ENCODE results near the gene SUN5. TPM values are rescaled to one million over a fixed set of nuclear protein-coding genes. Genes with fewer than 3 reads are reported as not detected.
A peak's percentile ranks its signal among the peaks of the same experiment; 100 is the strongest.

Gene SUN5
- total and polyA plus RNA-seq, 5 donors from 2014 or later: not detected

GRCh38 chr20:33024609-33025317 is 20.5 kb upstream of the SUN5 start:
- H3K27me3 ChIP-seq (ENCODE audit: control insufficient read depth, insufficient read depth, low read length): no peaks in the 10 kb centered on the region
- no peak for DNase-seq
- no peaks in the 10 kb centered on the region for H3K9me3 Mint-ChIP-seq
- no peak for ATAC-seq (ENCODE audit: low read depth in 2 of 2)
- no peaks in the 10 kb centered on the region for H3K9me3 ChIP-seq (ENCODE audit: control insufficient read depth in 2 of 2, low read length in 2 of 2)
- no peaks in the 10 kb centered on the region for H3K4me1 ChIP-seq (ENCODE audit: control insufficient read depth, insufficient read depth, low read length, poor library complexity, severe bottlenecking)
- H3K36me3 Mint-ChIP-seq: no peaks in the 10 kb centered on the region
- no peaks in the 10 kb centered on the region for H3K27me3 Mint-ChIP-seq
- peaks cover 0 to 3% (median 0%) of the 10 kb centered on the region in 4 donors for H3K4me1 Mint-ChIP-seq
- no peak overlapping the region for H3K27ac Mint-ChIP-seq
- H3K27ac ChIP-seq (ENCODE audit: insufficient read depth, low read length, poor library complexity, severe bottlenecking): no peak overlapping the region
- no peak overlapping the region for H3K4me3 Mint-ChIP-seq
- H3K4me3 ChIP-seq (ENCODE audit: low read depth, low read length): no peak overlapping the region
- H3K36me3 ChIP-seq (ENCODE audit: control insufficient read depth, insufficient read depth, low read length): no peaks in the 10 kb centered on the region

GRCh38 chr20:33024243-33024560 is 20.0 kb upstream of the SUN5 start:
- Histone ChIP-seq H3K4me1 (ENCODE audit: control insufficient read depth, insufficient read depth, low read length, poor library complexity, severe bottlenecking) (no peaks in the 10 kb centered on the region), H3K9me3 (ENCODE audit: control insufficient read depth in 2 of 2, low read length in 2 of 2) (no peaks in the 10 kb centered on the region), H3K36me3 (ENCODE audit: control insufficient read depth, insufficient read depth, low read length) (no peaks in the 10 kb centered on the region), H3K27me3 (ENCODE audit: control insufficient read depth, insufficient read depth, low read length) (no peaks in the 10 kb centered on the region), H3K27ac (ENCODE audit: insufficient read depth, low read length, poor library complexity, severe bottlenecking) (no peak overlapping the region), H3K4me3 (ENCODE audit: low read depth, low read length) (no peak overlapping the region)
- no peak overlapping the region for H3K4me3 Mint-ChIP-seq
- H3K36me3 Mint-ChIP-seq: no peaks in the 10 kb centered on the region
- H3K4me1 Mint-ChIP-seq: peaks cover 0 to 3% (median 0%) of the 10 kb centered on the region in 4 donors
- DNase-seq (no peak), ATAC-seq (ENCODE audit: low read depth in 2 of 2) (no peak)
- H3K9me3 Mint-ChIP-seq: no peaks in the 10 kb centered on the region
- no peak overlapping the region for H3K27ac Mint-ChIP-seq
- H3K27me3 Mint-ChIP-seq: no peaks in the 10 kb centered on the region

- DNase-seq: no peak
- H3K27ac Mint-ChIP-seq: no peak overlapping the region
These were observed 19.4 kb upstream of the SUN5 start for GRCh38 chr20:33023439-33024242.

GRCh38 chr20:33022694-33023438 is 18.6 kb upstream of the SUN5 start:
- H3K27me3 Mint-ChIP-seq: no peaks in the 10 kb centered on the region
- H3K36me3 ChIP-seq (ENCODE audit: control insufficient read depth, insufficient read depth, low read length): no peaks in the 10 kb centered on the region
- no peaks in the 10 kb centered on the region for H3K27me3 ChIP-seq (ENCODE audit: control insufficient read depth, insufficient read depth, low read length)
- no peak overlapping the region for H3K4me3 Mint-ChIP-seq
- no peak overlapping the region for H3K4me3 ChIP-seq (ENCODE audit: low read depth, low read length)
- DNase-seq: no peak
- H3K27ac Mint-ChIP-seq: no peak overlapping the region
- ATAC-seq (ENCODE audit: low read depth in 2 of 2): no peak
- no peaks in the 10 kb centered on the region for H3K9me3 Mint-ChIP-seq
- H3K4me1 Mint-ChIP-seq: peaks cover 0 to 3% (median 0%) of the 10 kb centered on the region in 4 donors
- no peaks in the 10 kb centered on the region for H3K4me1 ChIP-seq (ENCODE audit: control insufficient read depth, insufficient read depth, low read length, poor library complexity, severe bottlenecking)
- H3K9me3 ChIP-seq (ENCODE audit: control insufficient read depth in 2 of 2, low read length in 2 of 2): no peaks in the 10 kb centered on the region
- H3K36me3 Mint-ChIP-seq: no peaks in the 10 kb centered on the region
- no peak overlapping the region for H3K27ac ChIP-seq (ENCODE audit: insufficient read depth, low read length, poor library complexity, severe bottlenecking)

More at GRCh38 chr20:33023439-33024242, 19.4 kb upstream of the SUN5 start:
- Mint-ChIP-seq H3K27me3 (no peaks in the 10 kb centered on the region), H3K9me3 (no peaks in the 10 kb centered on the region), H3K36me3 (no peaks in the 10 kb centered on the region), H3K4me3 (no peak overlapping the region), H3K4me1 (peaks cover 0 to 3% (median 0%) of the 10 kb centered on the region in 4 donors)
- Histone ChIP-seq H3K9me3 (ENCODE audit: control insufficient read depth in 2 of 2, low read length in 2 of 2) (no peaks in the 10 kb centered on the region), H3K36me3 (ENCODE audit: control insufficient read depth, insufficient read depth, low read length) (no peaks in the 10 kb centered on the region), H3K4me1 (ENCODE audit: control insufficient read depth, insufficient read depth, low read length, poor library complexity, severe bottlenecking) (no peaks in the 10 kb centered on the region), H3K4me3 (ENCODE audit: low read depth, low read length) (no peak overlapping the region), H3K27ac (ENCODE audit: insufficient read depth, low read length, poor library complexity, severe bottlenecking) (no peak overlapping the region), H3K27me3 (ENCODE audit: control insufficient read depth, insufficient read depth, low read length) (no peaks in the 10 kb centered on the region)
- ATAC-seq (ENCODE audit: low read depth in 2 of 2): no peak

- ATAC-seq (ENCODE audit: low read depth in 2 of 2): no peak
- H3K4me3 Mint-ChIP-seq: no peak overlapping the region
- peaks cover 0 to 3% (median 0%) of the 10 kb centered on the region in 4 donors for H3K4me1 Mint-ChIP-seq
- peaks cover 0 to 2% (median 0%) of the 10 kb centered on the region in 7 donors for H3K9me3 Mint-ChIP-seq
- H3K4me1 ChIP-seq (ENCODE audit: control insufficient read depth, insufficient read depth, low read length, poor library complexity, severe bottlenecking): no peaks in the 10 kb centered on the region
- no peak for DNase-seq
- H3K9me3 ChIP-seq (ENCODE audit: control insufficient read depth in 2 of 2, low read length in 2 of 2): no peaks in the 10 kb centered on the region
- H3K27me3 Mint-ChIP-seq: no peaks in the 10 kb centered on the region
- H3K36me3 Mint-ChIP-seq: no peaks in the 10 kb centered on the region
- no peaks in the 10 kb centered on the region for H3K27me3 ChIP-seq (ENCODE audit: control insufficient read depth, insufficient read depth, low read length)
- no peak overlapping the region for H3K4me3 ChIP-seq (ENCODE audit: low read depth, low read length)
- H3K27ac ChIP-seq (ENCODE audit: insufficient read depth, low read length, poor library complexity, severe bottlenecking): no peak overlapping the region
- no peaks in the 10 kb centered on the region for H3K36me3 ChIP-seq (ENCODE audit: control insufficient read depth, insufficient read depth, low read length)
- H3K27ac Mint-ChIP-seq: peak overlapping the region in 1 of 3 donors; percentile 38
These were observed 18.1 kb upstream of the SUN5 start for GRCh38 chr20:33022289-33022688.

- DNase-seq (no peak), ATAC-seq (ENCODE audit: low read depth in 2 of 2) (no peak)
- Mint-ChIP-seq H3K27ac (peak overlapping the region in 1 of 3 donors; percentile 38), H3K4me1 (peaks cover 0 to 3% (median 0%) of the 10 kb centered on the region in 4 donors), H3K36me3 (no peaks in the 10 kb centered on the region), H3K4me3 (no peak overlapping the region), H3K9me3 (peaks cover 0 to 2% (median 0%) of the 10 kb centered on the region in 7 donors), H3K27me3 (no peaks in the 10 kb centered on the region)
- Histone ChIP-seq H3K9me3 (ENCODE audit: control insufficient read depth in 2 of 2, low read length in 2 of 2) (no peaks in the 10 kb centered on the region), H3K4me1 (ENCODE audit: control insufficient read depth, insufficient read depth, low read length, poor library complexity, severe bottlenecking) (no peaks in the 10 kb centered on the region), H3K4me3 (ENCODE audit: low read depth, low read length) (no peak overlapping the region), H3K36me3 (ENCODE audit: control insufficient read depth, insufficient read depth, low read length) (no peaks in the 10 kb centered on the region), H3K27me3 (ENCODE audit: control insufficient read depth, insufficient read depth, low read length) (no peaks in the 10 kb centered on the region), H3K27ac (ENCODE audit: insufficient read depth, low read length, poor library complexity, severe bottlenecking) (no peak overlapping the region)
These were observed 17.6 kb upstream of the SUN5 start for GRCh38 chr20:33021879-33022278.

- peaks cover 4% of the 10 kb centered on the region for H3K27me3 Mint-ChIP-seq
- no peak overlapping the region for H3K4me3 Mint-ChIP-seq
- DNase-seq (no peak), ATAC-seq (ENCODE audit: low read depth in 2 of 2) (no peak)
- H3K4me1 Mint-ChIP-seq: peaks cover 0 to 9% (median 1%) of the 10 kb centered on the region in 4 donors
- no peak overlapping the region for H3K27ac ChIP-seq (ENCODE audit: insufficient read depth, low read length, poor library complexity, severe bottlenecking)
- peak overlapping the region in 2 of 3 donors; percentile 38 to 57 for H3K27ac Mint-ChIP-seq
- no peaks in the 10 kb centered on the region for H3K36me3 Mint-ChIP-seq
- H3K4me1 ChIP-seq (ENCODE audit: control insufficient read depth, insufficient read depth, low read length, poor library complexity, severe bottlenecking): no peaks in the 10 kb centered on the region
- H3K36me3 ChIP-seq (ENCODE audit: control insufficient read depth, insufficient read depth, low read length): no peaks in the 10 kb centered on the region
- no peaks in the 10 kb centered on the region for H3K27me3 ChIP-seq (ENCODE audit: control insufficient read depth, insufficient read depth, low read length)
- no peak overlapping the region for H3K4me3 ChIP-seq (ENCODE audit: low read depth, low read length)
- H3K9me3 Mint-ChIP-seq: peaks cover 0 to 2% (median 0%) of the 10 kb centered on the region in 7 donors
- no peaks in the 10 kb centered on the region for H3K9me3 ChIP-seq (ENCODE audit: control insufficient read depth in 2 of 2, low read length in 2 of 2)
These were observed 16.3 kb upstream of the SUN5 start for GRCh38 chr20:33020278-33021161.
